HG02610 (cell line): Measurements from ENCODE around the gene ZNF831.

Source experiments
- ATAC-seq: cut with Tn5 transposase; IDR thresholded peaks from one replicate; pipeline ENCODE4 v1.9.1; 2021; ENCODE audit warnings: mild to moderate bottlenecking, moderate library complexity; ENCODE audit not compliant: unreplicated experiment

Gene ZNF831

DNA sequence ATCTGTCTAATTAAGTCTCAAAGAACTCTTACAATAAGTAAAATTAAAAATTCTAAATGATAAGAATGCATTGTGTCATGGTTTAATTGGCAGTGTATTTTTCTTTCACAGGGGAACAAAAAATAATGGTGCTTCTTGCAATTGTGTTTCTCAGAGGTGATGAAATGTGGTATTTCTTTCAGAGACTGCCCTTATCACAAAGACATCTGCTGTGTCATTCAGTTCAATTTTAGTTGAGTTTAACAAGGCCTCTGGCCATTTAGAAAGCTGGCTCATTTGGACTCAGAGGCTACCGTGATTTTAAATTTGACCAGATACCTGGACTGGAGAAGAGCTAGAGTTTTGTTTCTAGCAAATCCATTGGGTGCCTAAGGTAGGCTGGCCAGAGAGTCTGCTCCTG is 23.6 kb upstream of the ZNF831 start:
- no peak for ATAC-seq

DNA sequence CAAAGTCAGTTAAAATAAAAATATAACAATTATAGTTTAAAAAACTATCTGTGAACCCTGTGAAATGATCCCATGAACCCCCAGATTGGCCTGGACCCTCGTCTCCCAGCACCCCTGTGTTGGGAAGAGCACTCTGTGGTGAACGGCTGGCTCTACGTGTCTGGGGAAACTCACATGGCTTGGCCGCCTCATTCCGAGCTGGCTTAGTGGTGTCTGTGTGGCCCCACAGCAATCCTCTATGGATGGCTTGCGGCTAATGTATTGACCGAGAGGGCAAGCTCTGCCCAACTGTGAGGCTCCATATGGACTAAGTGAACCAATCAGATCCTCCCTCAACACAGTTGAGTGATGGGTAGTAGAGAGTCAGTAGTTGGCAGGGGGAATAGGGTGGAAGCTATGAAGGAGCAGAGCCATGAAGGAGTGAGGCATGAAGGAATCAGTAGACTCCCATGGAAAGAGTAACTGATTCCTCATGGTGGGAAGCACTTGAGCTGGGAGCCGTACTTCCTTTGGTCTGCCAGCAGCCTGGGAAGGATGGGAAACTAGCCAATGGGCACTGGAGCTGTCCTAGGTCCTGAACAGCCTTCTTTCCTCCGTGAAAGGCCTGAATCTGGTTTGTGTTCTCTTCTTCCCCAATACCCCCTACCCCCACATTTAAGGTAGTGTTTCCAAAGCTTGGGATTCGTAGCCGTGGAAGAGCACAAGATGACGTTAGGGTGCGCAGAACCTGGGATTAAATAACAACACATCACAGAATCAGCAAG is 21.6 kb upstream of the ZNF831 start:
- no peak for ATAC-seq

DNA sequence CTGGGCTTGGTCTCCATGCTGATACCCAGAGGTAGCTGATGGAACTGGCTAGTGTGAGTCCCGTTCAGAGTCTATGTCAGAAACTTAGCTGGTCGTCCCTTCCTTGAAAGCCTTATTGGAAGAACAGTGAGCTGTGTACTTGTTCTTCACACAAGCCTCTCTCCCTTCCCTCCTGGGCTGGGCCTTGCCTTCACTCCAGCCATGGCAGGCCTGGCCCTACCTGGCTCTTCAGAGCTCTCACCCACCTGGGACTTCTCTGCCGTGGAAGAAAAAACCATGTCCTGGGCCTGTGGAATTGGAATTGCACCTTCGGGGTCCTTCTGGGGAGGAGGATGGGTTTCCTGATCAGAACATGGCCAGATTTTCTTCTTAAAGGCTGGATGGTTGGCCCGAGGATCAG is 20.3 kb upstream of the ZNF831 start:
- no peak for ATAC-seq

DNA sequence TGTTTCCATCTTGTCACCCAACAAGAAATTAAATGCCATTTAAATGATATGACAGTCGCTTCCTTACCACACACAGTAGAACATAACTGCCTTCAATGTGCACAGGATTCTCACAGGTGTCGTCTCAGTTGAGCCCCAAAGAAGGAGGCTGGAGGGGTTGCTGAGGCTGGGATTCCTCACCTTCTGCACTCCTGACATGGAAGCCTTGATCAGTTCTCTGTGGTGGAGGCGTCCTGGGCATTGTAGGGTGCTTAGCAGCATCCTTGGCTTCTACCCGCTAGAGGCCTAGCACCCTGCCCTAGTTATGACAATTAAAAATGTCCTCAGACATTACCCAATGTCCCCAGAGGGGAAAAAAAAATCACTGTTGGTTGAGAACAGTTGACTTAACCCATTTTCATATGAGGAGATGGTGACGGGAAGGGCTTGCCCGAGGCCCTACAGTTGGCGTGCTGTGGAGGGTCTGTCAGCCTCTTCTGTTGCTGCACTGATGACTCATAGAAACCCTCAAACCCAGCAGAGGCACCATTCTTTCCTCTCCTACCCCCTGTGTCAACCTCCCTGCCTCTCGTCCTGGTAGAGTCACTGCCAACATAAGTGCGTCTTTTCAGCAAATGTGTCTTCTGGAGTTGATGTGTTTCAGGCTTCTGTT is 19.3 kb upstream of the ZNF831 start:
- ATAC-seq, result no peak

DNA sequence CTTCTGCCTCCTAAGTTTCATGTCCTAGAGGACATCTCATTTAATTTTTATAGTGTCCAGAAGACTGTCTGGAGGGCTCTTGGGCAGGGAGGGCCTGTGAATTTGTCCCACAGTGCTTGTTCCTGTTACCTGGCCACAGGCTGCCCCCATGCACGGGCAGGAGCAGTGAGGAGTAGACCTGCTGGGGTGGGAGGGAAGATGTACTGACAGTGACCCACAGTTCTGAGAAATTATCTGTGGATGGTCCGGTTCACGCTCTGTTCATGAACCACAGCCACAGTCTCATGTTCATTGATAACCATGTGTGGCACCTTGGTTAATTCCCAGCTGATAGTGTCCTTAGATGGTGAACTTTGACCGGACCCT is 18.8 kb upstream of the ZNF831 start:
- no peak for ATAC-seq

DNA sequence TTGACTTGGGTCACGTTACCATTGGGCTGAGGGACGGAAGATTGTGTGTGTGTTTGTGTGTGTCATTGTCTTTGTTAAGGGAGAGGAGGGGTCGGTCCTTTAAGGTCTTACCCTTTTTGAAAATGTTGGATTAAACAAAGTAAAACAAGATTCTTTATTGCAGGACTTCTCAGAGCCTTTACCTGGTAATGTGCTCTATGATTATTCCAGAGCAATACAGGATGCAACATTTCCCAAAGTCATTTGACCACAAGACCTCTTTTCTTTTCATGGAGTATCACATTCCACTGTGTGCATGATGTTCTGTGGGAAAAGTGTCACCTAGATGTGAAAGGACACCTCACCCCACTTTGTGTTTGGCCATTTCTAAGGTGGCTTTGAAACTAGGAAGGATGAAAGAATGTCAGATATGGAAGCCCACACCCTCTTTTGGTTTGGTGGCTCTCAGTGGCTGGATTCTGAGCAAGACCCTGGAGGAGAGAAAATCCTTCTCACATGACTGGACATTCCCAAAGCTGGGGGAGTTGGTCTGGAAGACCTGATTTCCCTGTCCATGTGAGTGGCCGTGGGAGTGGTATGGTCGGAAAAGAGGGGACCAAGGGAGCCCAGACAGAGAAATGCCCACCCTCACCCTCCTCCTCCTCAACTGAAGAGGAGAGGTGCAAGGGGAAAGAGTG is 18.2 kb upstream of the ZNF831 start:
- ATAC-seq, result no peak

DNA sequence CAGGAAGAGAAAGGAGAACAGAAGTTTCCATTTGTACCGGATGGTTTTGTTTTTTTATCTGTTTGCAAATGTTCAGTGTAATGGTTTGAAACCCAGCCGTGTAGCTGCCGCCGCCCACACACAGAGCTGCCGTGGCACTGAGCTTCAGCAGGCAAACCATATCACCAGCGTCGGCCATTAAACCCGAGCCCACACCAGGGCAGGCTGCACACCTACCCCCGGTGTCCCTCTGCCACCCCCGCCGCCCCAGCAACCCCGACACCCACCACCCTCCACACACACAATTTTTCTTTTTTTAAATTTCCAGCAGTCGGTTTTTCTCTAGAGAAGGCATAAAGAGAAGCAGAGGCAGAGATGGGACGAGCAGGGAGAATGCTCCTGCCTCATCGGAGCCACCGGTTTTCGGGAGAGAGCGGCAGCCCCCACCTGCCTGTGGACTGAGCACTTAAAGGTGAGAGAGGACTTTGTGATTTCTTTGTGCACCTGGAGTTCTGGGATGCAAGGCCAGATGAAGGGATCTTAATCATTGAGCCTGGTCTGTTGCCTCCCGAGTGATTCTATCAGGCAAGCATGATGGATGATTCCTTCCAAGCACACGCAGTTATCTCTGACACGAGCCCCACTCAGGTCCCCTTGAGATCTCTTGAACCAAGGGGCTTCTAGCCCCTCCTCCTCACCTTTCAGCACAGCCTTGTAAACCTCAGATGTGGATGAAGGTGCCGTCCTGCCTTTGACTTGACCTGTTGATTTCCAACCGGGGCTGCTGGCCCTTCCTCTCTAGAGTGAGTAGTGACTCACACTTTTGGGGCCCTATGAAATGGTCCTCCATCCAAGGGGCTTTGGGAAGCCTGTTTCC is 17.5 kb upstream of the ZNF831 start:
- no peak for ATAC-seq

DNA sequence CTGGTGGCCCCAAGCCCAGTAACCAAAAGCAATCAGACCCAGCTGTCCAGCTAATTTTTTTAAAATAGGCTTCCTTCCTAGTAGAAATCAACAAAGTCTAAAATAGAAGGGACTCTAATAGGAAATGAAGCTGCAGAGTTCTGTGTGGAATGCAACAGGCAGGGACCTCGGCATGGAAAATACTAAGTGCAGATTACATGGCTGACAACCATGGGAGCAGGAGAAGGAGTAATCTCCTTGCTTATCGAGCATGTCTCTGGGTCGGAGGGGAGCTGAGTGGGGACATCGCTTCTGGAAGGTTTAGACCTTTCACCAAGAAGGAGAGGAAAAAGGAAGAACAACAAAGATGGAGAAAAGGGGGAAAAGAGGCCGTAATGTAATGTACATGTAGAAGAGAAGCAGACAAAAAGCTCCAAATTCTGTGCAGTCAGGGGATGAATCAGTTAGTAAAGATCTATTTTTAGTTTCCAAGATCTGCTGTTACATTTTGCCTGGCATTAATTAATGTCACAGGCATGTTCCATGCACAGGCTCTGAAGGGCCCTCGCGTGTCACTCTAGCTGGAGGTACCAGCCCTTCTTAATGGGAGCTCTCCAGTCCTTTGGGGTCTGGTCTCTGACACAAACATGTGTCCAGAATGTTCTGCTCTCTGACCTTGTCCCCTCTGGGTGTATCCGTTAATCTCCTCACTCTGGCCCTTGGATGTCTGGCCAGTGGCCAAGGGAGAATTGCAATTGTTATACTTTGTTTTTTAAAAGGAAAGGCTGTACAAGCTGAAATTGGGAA is 16.6 kb upstream of the ZNF831 start:
- no peak for ATAC-seq

DNA sequence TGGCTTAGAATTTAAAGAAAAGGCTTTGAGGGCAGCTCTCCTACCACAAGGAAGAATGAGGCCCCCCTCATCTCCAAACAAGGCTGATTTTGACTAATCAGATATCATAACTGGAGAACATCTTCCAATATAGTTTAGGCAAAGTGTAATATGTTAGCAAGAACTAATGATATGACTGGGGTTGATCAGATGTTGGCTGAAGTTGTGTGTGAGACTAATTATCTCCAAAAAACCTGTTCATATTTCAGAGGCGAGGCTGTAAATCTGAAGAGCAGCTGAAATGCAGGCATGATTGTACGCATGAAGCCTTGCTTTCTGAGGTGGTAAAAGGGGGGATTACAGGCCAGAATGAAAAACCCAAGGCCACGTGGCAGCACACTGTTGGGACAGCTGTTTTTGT is 16.0 kb upstream of the ZNF831 start:
- no peak for ATAC-seq

DNA sequence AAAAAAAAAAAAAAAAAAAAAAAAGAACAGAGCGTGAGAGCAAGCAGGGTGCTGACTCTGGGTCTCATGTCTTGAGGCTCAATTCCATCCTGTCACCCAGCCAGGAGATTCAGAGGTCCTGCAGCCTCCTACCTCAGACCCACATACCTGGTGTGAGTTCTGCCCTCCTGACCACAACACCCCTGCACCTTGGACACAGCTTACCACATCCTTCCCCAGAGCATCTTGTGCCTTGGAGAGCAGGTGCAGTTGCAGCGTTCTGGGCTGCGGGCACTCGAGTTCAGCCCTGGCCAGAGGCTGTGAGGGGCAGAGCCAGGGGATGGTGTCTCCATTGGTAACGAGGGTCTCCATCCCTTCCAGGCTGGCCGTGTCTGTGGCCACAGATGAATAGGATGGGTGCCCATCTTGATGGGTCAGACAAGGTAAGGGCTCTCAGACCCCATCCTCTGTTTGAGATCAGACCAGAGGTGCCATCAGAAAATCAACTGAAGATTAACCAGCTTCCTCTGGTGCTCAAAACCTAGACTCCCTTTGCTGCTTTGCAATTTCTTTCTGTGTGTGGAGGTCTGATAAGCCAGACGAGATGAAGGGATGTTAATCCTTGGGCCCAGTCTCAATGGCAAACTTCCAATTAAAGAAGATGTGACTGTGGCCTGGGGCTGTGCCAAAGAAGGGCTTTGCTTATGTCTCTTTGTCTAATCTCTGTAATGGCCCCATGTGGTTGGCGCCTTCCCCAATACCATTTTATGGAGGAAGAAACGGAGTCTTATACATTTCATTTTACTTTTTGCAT is 14.7 kb upstream of the ZNF831 start:
- ATAC-seq, result no peak

DNA sequence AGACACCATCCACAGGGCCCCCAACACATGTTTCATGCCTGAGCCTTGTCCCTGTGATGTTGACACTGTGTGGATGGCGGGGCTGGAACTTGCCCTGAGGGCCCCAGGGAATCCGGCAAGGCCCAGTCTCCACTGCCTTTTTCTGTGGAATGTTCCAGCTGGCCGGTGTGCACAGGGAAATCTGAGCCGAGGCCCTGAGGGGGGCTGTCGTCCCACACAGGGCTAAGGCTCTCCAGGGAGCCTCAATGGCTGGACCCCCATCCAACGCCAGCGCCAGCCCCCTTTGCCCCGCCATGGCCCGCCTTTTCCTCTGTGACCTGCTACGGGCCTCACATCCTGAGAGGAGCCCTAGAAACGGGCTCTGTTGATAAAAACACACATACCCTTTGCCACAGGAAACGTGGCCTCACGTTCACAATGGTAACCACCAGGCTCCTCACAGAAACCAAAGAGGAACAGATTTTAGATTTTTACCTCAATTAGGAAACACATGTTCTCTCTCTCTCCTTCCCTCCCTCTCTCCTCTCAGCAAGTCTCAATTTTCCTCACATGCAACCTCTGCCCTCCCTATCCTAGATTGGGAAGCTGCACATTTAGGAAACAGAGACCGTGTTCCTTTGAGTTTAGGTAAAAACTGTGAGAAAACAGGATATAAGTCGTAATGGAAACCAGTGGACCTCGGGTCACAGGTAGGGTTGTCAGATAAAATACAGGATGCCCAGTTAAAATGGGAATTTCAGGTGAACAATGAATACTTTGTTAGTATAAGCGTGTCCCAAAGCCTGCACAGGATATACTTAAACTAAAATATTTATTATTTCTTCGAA is 13.7 kb upstream of the ZNF831 start:
- no peak for ATAC-seq

DNA sequence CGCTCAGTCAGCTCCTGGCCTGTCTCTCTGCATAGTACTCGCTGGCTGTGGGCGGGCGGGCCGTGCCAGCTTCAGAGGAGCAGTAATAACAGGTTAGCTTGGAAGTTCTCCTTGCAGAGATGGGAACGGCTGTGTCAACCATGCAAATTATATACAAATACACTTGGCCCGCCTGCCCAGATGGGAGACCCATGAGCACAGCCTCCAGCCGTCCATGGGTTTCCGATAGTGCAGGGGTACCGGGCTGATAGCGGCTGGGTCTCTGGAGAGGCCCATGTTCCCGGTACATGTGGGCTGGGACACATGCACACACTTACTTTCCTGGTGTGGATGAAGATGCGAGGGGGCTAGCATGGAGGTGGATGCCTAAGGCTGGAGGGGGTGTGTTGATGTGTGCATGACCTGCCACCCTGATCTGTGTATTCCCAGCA is 12.8 kb upstream of the ZNF831 start:
- ATAC-seq, result no peak

DNA sequence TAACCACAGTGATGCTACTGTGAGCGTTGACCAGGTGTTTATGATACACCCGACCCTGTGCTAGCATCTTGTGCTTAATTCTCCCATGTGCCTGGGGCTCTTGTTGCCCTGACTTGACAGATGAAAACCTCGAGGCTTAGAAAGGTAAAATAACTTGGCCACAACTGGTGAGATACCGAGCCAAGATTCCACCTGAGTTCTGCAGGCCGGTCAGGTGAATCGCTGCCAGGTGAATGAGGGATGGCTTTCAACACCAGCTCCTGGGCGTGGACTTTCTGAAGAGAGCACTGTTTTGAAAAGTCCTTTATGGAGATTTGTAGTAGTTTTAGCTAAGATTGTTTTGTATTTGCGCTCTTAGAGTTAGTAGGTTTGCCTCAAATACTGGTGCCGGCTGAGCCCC is 12.2 kb upstream of the ZNF831 start:
- ATAC-seq, result no peak

DNA sequence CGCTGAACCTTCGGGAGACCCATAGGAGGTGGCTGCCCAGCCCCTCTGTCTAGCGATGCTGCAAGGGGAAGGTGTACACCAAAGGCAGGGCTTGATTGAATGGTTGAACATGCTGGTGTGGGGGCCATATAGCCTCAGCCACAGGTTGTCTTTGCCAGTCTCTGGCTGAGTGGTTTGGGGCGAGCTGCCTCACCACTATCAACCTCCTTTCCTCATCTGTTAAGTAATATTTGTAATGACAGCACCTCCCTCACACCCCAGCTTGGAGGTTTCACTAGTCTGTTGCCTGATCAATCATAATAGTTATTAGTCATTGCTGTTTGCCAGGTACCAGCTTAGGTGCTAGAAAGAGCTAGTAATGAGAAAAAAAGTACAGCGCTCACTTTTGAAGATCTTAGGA is 11.8 kb upstream of the ZNF831 start:
- ATAC-seq, result no peak

DNA sequence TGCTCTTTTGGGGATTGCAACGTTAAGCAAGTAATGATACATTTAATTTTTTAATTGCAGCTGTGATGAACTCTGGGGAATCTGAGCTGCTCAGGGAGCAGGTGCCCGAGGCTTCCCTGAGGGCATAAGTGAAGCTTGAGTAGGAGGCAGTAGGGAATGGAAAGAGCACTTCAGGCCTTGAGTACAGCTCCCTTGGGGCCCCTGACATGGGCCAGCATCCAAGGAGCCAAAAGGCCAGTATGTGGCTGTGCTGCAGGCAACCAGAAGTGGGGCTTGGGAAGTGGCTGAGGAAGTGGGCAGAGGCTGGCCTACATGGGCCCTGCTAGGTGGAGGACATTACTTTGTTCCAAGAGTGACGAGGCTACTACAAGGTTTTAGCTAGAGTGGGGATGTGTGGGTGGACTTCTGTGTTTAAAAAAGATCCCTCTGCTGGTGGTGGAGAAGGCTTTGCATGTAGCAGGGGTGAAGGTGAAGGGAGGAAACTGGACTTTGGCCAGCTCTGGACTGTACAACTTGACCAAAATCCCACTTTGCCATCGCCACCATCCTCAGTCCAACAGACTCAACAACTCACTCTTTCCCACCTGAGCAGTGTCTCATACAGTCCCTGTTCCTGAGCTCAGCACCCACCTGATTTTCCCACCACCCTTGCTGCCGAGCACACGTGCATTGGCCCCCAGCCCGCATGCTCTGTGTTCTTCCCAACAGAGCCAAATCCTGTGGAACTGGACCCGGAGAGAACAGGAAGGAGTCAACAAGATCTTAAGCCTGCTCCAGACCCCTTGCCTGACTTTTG is 10.9 kb upstream of the ZNF831 start:
- no peak for ATAC-seq

DNA sequence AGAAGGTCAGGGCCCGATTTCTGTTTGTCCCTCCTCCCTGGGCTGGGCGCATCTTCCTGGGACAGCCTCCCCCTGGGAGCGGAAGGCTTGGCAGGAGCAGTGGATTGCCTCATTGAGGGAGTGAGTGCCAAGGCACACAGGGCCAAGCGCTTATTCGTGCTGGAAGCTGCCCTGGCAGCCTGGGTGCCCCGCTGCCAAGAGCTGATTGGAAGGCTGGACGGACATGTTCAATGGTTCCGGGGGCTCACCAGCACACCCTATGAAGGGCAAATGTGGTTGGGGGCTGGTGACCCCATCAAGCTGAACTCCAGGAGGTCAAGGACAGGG is 10.3 kb upstream of the ZNF831 start:
- no peak for ATAC-seq

DNA sequence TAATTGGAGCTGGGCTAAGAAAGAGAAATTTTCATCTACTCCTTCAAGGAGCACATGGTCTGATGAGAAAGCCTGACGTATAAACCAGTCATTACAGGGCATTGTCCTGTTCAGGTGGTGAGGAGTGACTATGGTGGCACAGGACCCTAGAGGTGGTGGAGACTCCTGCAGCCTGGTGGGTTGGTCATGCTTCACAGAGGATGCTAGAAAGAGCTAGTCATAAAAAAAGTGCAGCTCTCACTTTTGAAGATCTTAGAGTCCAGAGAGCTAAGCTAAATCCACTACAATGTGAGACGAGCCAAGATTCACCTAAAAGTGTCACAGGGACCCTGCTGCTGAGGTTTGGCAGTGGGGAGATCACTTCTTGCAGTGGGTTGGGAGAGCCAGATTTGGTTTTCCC is 9.8 kb upstream of the ZNF831 start:
- no peak for ATAC-seq

DNA sequence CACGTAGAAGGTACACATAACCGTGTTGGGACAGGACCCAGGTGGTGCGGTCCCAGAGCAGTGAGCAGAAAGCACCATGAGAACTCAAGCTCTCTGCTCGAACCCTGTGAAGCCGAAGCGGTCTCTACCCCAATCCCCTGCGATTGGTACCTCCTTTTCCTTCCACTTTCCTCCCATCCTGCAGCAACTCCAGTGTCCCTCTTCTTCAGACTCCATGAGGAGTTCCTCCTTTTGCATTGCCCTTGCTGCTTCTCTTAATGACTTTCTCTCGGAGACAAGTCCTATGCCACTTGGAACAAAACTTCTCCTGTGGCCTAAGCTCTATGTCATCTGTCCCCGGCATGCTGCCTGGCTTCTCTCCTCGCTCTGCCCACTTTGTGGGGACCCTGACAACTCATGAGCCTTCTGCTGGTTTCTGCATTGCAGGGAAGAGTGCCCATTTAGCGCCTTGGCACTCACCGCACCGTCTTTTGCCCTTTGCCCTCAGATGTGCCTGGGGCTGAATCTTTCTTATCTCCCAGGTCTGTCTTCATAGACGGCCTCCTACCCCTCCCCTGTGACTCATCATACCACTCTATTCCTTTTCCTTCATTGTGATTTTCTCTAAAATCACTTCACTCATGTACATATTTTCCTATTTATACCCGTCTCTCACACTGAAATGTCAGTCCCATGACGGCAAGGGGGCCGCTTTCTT is 9.2 kb upstream of the ZNF831 start:
- ATAC-seq, result no peak
